GM18873 (cell line): ENCODE measurements around the gene LIMCH1.

Experiments used
- ATAC-seq: cut with Tn5 transposase; IDR thresholded peaks from one replicate; pipeline ENCODE4 v1.9.1; 2021; ENCODE audit warnings: mild to moderate bottlenecking, moderate library complexity, moderate number of reproducible peaks; ENCODE audit not compliant: unreplicated experiment, low FRiP score

The LIMCH1 gene

DNA sequence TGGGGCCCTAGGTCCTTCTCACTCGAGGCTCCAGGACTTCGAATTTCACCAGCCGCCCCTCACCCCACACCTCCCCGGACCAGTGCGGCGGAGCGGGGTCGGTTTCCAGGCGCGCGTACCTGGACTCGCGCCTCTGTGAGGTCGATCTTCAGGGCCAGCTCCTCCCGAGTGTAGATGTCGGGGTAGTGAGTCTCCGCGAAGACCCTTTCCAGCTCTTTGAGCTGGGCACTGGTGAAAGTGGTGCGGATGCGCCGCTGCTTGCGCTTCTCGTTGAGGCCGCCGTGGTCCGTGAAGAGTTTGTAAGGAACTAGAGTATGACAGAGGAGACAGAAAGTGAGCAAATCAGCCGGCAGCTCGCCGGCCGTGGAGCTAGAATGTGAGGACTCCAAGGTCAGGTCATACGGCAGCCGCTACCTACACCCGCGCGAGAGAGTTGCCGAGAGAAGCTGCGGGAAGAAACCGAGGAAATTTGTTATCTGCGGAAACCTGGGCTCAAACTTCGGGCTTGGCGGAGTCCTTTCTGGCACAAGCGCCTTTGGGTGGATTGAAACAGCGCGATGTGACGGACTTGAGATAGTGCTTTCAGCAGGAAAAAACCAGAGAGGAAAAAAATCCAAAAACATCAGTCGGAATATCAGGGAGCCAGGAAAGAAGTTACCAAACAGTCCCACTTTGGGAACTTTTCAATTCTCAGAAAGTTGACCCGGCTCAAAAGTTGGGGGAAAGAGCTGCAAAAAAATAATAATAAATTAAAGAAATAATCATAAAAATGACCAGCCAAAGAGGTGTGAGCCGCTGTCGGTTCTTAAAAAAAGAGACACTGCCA, 209.5 kb downstream of the LIMCH1 start:
- ATAC-seq: no peak

DNA sequence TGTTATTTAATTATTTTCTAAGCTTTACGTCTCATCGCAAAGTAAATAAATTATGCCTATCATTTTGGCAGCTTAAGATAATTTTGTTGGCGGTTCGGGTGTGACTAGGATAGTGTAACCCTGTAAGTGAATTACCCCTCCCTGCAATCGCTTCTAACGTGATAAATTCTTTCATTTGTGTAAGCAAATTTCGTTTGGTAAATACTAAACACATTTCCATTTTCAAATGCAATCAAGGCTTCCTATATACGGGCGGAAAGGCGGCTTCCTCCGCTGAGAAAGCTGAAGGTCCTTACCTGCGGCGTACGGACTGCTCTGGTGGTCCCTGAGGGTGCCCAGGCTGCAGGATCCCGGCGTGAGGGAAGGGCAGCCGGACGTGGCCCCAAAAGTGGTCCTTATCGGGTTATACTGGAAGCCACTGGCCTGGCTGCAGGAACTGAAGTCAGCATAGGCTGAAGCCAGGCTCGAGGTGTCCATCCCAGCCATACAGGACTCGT, 210.2 kb downstream of the LIMCH1 start:
- ATAC-seq: no peak

DNA sequence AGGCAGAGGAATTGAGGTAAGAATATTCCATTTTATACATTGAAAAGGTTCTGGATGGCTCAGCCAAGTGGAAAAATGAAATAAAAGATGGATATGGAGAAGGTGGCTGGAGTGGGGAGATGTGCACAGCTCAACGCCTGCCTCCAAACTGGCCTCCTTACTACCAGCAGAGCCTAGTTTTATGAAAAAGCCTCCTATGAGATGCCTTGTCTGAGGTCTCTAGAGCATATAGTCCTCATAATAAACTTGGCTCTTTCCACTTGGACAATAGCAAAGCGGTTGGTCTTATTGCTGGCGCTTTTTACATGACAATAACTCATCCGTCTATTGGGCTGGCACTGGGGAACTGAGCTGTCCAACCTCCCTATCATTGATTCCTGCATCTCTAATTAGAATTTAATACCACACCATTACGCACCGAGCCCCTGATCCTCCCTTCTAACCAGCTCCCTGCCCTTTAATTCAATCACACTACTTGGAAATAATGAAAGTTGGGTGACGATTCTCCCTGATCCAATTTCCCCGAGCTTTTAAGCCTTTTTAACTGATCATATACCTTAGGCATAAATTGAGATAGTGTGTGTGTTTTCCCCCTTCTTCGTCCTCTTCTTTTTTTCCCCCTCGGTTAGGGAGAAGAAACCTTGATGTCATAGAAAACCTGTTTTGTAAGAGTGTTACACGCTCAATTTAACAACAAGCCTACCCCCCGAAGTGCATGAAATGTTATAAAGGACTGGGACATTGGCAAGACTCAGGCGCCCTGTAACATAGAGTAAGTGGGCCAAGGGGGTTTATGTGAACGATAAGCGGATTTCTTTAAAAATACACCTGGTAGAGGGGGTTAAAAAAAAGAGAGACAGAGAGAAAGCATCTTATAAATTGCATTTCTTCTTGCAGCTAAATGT, 210.9 kb downstream of the LIMCH1 start, which contains the start of gene PHOX2B:
TSS of gene PHOX2B (minus strand) at position 155 of the 905 bp plus-strand sequence. CDS start at position 40, 115 bp downstream.
- ATAC-seq: no peak

DNA sequence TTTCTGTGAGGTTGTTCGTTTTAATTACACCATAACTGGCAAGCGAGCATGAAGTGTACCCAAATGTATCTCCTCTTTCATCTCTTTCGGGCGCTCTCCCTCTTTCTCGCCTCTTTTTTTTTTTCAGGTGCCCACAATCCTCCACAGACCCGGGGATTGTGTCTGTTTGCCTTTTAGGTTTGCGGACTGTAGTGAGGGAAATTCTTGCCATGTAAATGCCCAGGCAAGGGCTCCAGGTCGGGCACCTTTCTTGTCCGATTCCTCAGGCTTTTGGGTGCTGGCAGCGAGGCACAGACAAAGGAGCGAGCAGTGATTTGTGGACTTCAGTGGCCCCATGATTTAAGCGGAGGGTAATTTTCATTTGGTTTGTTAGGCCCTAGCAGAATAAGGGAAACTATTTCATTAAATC, 211.7 kb downstream of the LIMCH1 start:
- no peak for ATAC-seq
